GM12873 (cell line): ENCODE results near the gene NR5A1.

ENCODE experiments used
- TF ChIP-seq, protein P1 (sequence below): IDR thresholded peaks from 2 replicates; pipeline ENCODE4 v1.5.1; 2012; ENCODE audit warnings: low read depth, mild to moderate bottlenecking, moderate library complexity, low read length, control low read depth; ENCODE audit not compliant: insufficient read depth; ENCODE audit errors: missing control alignments

NR5A1 gene

DNA sequence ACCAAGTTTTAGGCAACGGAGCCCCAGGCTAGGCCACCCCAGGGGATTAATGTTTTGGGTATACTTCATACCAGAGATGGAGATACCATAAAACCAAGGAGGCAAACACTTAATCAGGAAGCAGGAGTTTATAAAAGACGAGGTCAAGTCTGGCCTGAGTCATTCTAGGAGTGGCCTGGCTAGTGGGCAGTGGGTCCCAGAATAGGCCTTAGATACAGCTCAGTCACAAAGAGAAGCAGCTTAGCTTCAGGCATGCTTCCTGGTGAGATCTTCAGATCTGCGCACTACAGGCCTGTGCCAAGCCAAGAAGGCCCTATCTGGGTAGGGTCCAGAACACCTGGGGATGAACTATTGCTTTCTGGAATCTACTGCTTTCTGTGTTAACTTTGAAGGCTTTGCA is 20.6 kb upstream of the NR5A1 start:
- TF ChIP-seq, protein P1, sequence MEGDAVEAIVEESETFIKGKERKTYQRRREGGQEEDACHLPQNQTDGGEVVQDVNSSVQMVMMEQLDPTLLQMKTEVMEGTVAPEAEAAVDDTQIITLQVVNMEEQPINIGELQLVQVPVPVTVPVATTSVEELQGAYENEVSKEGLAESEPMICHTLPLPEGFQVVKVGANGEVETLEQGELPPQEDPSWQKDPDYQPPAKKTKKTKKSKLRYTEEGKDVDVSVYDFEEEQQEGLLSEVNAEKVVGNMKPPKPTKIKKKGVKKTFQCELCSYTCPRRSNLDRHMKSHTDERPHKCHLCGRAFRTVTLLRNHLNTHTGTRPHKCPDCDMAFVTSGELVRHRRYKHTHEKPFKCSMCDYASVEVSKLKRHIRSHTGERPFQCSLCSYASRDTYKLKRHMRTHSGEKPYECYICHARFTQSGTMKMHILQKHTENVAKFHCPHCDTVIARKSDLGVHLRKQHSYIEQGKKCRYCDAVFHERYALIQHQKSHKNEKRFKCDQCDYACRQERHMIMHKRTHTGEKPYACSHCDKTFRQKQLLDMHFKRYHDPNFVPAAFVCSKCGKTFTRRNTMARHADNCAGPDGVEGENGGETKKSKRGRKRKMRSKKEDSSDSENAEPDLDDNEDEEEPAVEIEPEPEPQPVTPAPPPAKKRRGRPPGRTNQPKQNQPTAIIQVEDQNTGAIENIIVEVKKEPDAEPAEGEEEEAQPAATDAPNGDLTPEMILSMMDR: no peak

DNA sequence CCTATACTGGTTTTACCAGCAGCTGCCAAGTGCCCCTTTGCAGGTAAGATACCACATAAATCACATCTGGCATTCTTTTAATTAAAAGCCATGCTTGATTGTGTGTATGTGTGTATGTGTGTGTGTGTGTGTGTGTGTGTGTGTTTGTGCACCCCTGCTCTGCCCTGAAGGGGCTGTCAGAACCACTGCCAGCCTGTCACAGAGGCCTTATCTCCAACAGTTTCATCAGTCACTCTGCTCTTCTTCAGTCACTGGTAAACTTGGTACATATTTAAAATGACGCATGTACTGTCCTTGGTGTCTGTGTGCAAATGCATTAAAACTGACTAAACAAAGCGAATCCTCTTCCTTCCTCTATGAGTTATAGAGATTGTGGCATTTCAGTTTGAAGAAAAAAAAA is 19.0 kb upstream of the NR5A1 start:
- TF ChIP-seq, protein P1: no peak

DNA sequence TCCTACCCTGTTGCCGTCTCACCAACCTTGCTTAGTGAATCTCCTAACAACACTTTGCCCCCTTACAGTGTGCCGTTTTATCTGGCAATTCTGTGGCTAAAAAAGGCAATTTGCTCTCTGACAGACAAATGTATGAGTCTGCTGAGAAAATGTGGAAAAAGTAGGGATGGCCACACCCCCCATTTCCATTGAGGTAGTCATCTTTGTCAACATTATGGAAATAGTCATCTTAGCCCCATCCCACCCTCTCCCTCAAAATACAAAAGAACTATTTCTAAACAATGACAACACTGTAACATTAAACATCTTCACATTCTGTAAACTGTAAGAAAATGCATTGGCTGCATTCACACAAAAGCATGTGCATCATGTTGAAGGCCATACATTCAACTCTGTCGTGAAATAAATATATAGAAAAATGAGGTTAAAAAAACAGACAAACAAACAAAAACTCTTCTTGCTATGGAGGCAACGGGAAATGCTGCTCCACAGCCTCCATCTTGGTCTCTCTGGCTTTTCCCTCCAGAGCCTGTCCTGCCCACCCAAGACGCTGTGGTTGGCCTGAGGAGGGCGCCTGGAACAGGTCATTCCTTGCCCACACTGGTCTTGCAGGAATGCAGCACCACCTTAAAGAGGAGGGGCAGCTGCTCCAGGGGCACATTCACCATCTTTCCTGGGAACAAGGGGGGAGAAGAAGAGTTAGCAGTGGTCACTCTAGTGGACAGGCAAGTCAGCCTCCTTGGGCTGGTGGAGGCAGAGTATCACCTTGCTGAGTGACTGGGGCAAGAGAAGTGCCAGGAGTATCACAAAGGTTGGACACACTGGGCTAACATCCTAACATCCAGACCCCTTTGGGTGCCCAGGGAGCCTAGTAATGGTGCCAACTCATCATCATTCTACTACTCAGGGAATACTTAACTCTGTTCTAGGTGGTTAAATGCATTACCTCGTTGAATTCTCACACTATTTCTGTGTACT is 15.2 kb upstream of the NR5A1 start:
- TF ChIP-seq, protein P1: no peak

DNA sequence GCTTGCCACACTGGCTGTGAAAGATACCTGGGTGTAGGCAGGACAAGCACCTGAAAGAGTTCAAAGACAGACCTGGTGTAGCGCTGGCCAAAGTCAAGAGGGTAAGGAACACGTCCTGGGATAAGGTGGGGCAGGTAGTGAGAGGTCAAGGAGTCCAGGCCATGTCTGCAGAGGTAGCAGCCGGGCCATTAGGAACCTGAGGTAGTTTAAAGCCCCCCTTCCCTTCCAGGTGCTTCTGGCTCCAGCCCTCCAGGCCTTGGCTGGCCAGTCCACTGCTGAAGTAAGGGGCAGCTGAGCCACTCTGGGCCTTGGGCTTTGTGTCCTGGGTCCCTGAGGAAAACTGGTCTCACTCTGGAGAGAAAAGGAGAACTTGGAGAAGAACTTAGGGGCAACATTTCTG is 13.9 kb upstream of the NR5A1 start:
- TF ChIP-seq, protein P1: no peak

DNA sequence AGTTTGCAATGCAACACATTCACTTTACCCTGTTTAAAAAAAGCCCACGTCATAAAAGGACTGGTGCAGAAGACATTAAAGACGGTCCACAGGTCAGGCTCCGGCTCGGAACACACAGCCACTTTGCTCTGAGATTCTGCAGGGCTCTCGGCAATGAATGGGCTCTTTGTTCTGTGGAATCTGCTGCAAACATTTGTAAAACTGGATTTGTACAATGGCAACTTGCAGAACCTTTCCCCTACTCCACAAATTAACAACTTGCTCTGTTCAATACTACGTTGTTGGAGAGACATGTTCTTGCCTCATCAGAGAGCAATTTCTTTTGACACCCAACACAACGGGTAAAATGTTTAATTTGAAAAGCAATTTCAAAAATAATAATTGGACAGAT is 13.0 kb upstream of the NR5A1 start:
- TF ChIP-seq, protein P1: no peak

DNA sequence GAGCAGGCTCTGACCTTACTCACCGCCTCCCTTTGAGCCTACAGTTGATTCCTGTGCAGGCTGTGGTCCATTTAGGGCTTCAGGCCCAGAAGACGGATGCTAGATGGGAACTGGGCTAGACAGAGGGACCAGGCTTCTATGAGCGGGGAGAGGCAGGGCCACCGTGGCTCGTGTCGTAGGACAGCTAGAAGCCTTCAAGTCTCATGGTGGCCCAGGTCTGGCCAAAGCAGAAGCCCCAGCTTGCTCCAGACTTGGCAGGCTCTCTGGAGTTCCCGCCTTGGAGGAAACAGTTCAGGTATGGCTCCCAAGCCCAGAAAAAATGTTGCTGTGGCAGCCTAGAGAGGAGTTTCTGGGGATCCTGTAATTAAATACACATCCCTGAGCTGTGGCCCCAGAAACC is 10.9 kb upstream of the NR5A1 start:
- TF ChIP-seq, protein P1: no peak

DNA sequence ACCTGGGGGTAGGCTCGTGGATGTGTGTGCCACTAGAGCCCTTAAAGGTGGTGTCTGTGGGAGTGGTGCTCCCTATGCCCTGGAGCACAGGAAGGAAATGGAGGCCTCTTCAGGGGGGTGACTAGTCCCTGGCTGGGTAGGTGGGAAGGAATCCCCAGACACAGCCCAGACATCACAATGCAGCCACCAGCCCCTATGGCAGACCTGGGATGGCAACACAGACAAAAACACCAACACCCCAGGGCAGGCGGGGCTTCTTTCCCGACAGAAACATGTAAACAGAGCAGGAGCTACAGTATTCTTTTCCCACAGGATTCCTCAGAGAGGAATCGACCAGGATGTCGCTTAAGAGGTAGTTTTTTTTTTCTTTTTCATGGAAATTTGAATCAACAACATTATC is 10.4 kb upstream of the NR5A1 start:
- TF ChIP-seq, protein P1: no peak
